Parathyroid adenoma (tissue), 2 donors: Measurements from ENCODE around the gene ARSJ.

ENCODE experiments used
- H2AFZ ChIP-seq: fragments of 300-600 bp; sonication (generic); one replicate; pipeline ENCODE4 v1.7.0; 2017; ENCODE audit warnings: antibody characterized with exemption, mild to moderate bottlenecking
- H3K27ac ChIP-seq: fragments of 300-600 bp; sonication (generic); one replicate; pipeline ENCODE4 v1.7.0; 2017
- H3K27me3 ChIP-seq: fragments of 300-600 bp; sonication (generic); one replicate; pipeline ENCODE4 v1.7.0; 2017; ENCODE audit warnings: low read length; ENCODE audit not compliant: control insufficient read depth, insufficient read depth
- H3K36me3 ChIP-seq: fragments of 300-600 bp; sonication (generic); one replicate; pipeline ENCODE4 v1.7.0; 2017; ENCODE audit warnings: low read length; ENCODE audit not compliant: control insufficient read depth, insufficient read depth
- H3K4me1 ChIP-seq: fragments of 300-600 bp; sonication (generic); one replicate; pipeline ENCODE4 v1.7.0; 2017; ENCODE audit warnings: control low read depth
- H3K4me2 ChIP-seq: fragments of 300-600 bp; sonication (generic); one replicate; pipeline ENCODE4 v1.7.0; 2017; ENCODE audit warnings: low read length
- H3K4me3 ChIP-seq: fragments of 300-600 bp; sonication (generic); one replicate; pipeline ENCODE4 v1.7.0; 2017; ENCODE audit warnings: low read depth, low read length
- H3K79me2 ChIP-seq: fragments of 300-600 bp; sonication (generic); one replicate; pipeline ENCODE4 v1.7.0; 2017; ENCODE audit warnings: control low read depth
- H3K9ac ChIP-seq: fragments of 300-600 bp; sonication (generic); one replicate; pipeline ENCODE4 v1.7.0; 2017; ENCODE audit warnings: mild to moderate bottlenecking
- H3K9me3 ChIP-seq: fragments of 300-600 bp; sonication (generic); one replicate; pipeline ENCODE4 v1.7.0; 2017; ENCODE audit warnings: low read length; ENCODE audit not compliant: control insufficient read depth
- TF ChIP-seq, protein P1 (sequence below): fragments of 300-600 bp; sonication (generic); IDR thresholded peaks from one replicate; pipeline ENCODE4 v1.7.0; 2017; ENCODE audit warnings: antibody characterized with exemption, mild to moderate bottlenecking
- donor health status: primary hyperparathyroidism.

Gene ARSJ

DNA sequence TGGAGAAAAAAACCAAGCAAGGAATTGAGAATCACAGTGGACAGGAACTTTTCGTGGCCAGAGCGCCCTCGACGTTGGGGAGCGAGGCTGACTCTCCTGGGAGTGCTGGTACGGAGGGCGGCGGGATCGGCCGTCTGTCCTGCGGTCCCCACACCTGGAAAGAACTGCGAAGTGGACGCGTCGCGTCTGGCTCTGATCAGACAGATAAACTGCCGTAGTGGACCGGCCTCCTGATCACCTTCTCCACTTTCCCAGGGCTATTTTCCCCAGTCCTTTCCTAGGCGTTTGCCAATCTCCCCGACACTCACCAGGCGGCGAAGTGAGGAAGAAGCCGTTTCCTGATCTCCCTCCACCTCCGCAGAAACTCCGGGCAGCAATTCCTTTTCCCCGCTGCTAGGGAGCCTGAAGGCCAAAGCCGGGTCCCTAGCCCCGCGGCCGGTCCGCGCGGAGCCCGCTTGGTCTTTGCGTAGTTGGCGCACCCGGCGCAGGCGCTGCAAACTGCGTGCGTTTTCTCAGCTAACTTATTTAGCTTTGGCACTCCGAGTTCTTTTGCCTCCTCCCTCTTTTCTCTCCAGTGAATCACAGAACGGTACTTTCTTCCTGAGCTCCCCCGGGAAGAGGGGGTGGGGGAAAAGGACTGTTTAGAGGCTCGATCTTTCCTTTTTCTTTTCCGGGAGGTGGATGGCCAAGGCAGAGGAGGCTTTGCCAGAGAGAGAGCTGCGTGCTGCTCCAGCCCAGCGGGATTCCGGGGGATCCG, at the start of gene ARSJ:
Gene ARSJ (minus strand): TSS at position 500 of the 757 bp plus-strand sequence. CDS start 813 bp downstream, outside the sequence.
- Histone ChIP-seq H3K4me2 (peak within 1 kb of the TSS; percentile 86), H3K79me2 (no peaks in the 10 kb centered on the region), H3K4me3 (peak within 1 kb of the TSS; percentile 50), H3K9me3 (no peaks in the 10 kb centered on the region), H2AFZ (peak within 1 kb of the TSS; percentile 56), H3K9ac (no peak within 1 kb of the TSS), H3K27ac (no peak within 1 kb of the TSS), H3K4me1 (no peaks in the 10 kb centered on the region), H3K36me3 (no peaks in the 10 kb centered on the region), H3K27me3 (no peaks in the 10 kb centered on the region)
- TF ChIP-seq, protein P1, sequence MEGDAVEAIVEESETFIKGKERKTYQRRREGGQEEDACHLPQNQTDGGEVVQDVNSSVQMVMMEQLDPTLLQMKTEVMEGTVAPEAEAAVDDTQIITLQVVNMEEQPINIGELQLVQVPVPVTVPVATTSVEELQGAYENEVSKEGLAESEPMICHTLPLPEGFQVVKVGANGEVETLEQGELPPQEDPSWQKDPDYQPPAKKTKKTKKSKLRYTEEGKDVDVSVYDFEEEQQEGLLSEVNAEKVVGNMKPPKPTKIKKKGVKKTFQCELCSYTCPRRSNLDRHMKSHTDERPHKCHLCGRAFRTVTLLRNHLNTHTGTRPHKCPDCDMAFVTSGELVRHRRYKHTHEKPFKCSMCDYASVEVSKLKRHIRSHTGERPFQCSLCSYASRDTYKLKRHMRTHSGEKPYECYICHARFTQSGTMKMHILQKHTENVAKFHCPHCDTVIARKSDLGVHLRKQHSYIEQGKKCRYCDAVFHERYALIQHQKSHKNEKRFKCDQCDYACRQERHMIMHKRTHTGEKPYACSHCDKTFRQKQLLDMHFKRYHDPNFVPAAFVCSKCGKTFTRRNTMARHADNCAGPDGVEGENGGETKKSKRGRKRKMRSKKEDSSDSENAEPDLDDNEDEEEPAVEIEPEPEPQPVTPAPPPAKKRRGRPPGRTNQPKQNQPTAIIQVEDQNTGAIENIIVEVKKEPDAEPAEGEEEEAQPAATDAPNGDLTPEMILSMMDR, result no peak

DNA sequence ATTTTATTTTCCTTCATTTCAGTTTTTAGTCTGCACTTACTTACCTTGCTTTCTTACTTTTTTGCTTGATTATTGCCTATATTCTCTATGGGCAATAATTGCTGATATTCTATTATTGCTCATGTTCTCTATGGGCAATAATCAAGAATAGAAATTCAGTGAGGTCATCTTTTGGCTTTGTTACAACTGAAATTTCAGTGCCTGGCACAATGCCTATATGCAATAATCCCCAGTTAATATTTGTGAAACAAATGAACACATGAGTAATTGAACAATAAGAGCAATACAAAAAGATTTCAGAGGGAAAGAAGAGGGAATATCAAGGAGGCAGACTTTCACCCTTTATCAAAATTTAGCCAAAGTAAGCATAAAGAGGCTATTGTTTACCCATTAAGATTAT, 48.6 kb upstream of the ARSJ start:
- TF ChIP-seq, protein P1, result no peak
- Histone ChIP-seq H3K79me2 (no peaks in the 10 kb centered on the region), H3K36me3 (no peaks in the 10 kb centered on the region), H3K27me3 (no peaks in the 10 kb centered on the region), H2AFZ (no peak overlapping the region), H3K9ac (no peak overlapping the region), H3K27ac (no peak overlapping the region), H3K4me2 (no peak overlapping the region), H3K9me3 (no peaks in the 10 kb centered on the region), H3K4me1 (no peaks in the 10 kb centered on the region), H3K4me3 (no peak overlapping the region)

DNA sequence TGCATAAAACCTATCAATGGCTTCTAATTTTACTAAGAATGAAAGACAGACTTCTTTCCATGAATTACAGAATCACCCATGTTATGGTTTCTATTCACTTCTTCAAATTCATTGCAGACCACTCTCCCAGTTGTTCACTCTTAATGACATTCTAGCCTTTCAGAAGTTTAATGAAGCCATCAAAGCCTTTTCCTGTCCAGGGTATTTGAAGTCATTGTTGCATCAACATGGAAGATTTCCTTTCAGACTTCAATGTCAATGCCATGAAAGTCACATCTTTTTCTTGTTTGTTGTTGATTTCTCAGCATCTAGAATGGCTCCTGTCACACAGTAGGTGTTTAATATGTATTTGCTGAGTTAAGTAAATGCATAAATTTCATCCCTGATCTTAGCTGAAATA, 48.1 kb upstream of the ARSJ start:
- no peaks in the 10 kb centered on the region for H3K27me3 ChIP-seq
- no peak overlapping the region for H2AFZ ChIP-seq
- no peak overlapping the region for H3K4me2 ChIP-seq
- H3K4me3 ChIP-seq, result no peak overlapping the region
- TF ChIP-seq, protein P1, result no peak
- H3K27ac ChIP-seq, result no peak overlapping the region
- H3K9me3 ChIP-seq, result no peaks in the 10 kb centered on the region
- H3K36me3 ChIP-seq, result no peaks in the 10 kb centered on the region
- H3K4me1 ChIP-seq, result no peaks in the 10 kb centered on the region
- no peak overlapping the region for H3K9ac ChIP-seq
- H3K79me2 ChIP-seq, result no peaks in the 10 kb centered on the region

DNA sequence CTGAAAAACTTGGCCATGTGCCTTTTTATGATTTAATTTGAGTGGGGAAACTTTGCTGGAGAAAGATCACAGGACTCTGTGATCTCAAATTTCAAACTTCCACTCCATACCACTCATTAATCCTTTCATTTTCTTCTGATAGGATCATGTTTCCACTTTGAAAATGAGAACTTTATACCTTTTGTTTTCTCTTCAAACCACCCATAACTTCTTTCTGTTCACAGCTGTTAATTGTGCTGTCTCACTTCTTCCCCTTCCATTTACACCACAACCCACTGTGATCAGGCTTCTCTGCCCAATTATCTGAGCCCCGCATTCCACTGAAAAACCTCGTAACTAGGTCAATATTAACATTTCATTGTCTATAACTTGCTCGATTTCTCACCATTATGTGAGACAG, 47.0 kb upstream of the ARSJ start:
- Histone ChIP-seq H3K9me3 (no peaks in the 10 kb centered on the region), H3K36me3 (no peaks in the 10 kb centered on the region), H3K4me1 (no peaks in the 10 kb centered on the region), H3K4me2 (no peak overlapping the region), H3K27me3 (no peaks in the 10 kb centered on the region), H2AFZ (no peak overlapping the region), H3K27ac (no peak overlapping the region), H3K79me2 (no peaks in the 10 kb centered on the region), H3K4me3 (no peak overlapping the region), H3K9ac (no peak overlapping the region)
- TF ChIP-seq, protein P1, result no peak
